ENCODE results near the gene TANGO2.

TANGO2 gene

DNA sequence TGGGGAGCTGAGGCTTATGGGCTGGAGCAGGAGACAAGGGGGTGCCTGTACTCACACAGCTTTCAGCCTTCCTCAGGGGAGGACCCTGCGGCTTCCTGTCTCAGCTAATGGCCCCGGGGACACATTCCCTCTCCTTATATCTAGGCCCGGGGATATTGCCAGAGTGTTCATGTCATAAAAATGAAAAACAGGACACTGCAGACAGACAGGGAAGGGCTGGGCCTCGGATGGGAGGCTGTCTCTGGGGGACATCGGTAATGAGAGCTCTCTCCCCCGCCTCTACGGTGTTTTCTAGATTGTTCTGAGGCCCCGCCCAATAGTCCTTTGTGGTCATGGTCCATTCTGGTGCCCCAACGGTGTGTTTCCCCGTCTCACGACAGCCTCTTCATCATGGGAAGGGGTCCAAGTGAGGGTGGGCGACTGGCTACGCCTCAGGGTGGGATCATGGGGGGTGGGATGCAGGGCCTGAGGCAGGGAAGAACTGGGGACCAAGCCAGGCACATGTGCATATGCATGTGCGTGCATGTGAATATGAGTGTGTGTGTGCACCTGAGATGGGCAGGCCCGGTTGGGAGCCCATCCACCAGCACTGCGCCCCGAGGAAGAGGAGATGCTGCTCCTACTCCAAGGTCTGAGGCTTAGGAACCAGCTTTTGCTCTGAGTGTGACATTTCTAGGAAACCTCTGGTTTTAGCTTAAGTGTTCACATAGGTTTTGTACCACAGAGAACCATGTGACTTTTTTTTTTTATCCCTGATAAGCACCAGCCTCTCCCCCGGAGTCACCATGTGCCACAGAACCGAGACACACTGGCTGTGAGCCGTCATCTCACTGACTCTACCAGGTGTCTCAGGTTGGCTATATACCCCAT lies 9.6 kb upstream of the TANGO2 start:
- H3K4me2 ChIP-seq (ENCODE audit: insufficient read depth, low read length) = no peak overlapping the region
- peaks cover 11% of the 10 kb centered on the region for H4K20me1 ChIP-seq (ENCODE audit: insufficient read depth, low read length)
- TF ChIP-seq EZH2 (IDR thresholded peaks at IDR 0.05; ENCODE audit: borderline replicate concordance, low read depth, low read length, severe bottlenecking) = no peak
- TF ChIP-seq, protein P1, sequence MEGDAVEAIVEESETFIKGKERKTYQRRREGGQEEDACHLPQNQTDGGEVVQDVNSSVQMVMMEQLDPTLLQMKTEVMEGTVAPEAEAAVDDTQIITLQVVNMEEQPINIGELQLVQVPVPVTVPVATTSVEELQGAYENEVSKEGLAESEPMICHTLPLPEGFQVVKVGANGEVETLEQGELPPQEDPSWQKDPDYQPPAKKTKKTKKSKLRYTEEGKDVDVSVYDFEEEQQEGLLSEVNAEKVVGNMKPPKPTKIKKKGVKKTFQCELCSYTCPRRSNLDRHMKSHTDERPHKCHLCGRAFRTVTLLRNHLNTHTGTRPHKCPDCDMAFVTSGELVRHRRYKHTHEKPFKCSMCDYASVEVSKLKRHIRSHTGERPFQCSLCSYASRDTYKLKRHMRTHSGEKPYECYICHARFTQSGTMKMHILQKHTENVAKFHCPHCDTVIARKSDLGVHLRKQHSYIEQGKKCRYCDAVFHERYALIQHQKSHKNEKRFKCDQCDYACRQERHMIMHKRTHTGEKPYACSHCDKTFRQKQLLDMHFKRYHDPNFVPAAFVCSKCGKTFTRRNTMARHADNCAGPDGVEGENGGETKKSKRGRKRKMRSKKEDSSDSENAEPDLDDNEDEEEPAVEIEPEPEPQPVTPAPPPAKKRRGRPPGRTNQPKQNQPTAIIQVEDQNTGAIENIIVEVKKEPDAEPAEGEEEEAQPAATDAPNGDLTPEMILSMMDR (IDR thresholded peaks at IDR 0.05; ENCODE audit: borderline replicate concordance, extremely low read depth, low read length, poor library complexity, severe bottlenecking) = no peak

DNA sequence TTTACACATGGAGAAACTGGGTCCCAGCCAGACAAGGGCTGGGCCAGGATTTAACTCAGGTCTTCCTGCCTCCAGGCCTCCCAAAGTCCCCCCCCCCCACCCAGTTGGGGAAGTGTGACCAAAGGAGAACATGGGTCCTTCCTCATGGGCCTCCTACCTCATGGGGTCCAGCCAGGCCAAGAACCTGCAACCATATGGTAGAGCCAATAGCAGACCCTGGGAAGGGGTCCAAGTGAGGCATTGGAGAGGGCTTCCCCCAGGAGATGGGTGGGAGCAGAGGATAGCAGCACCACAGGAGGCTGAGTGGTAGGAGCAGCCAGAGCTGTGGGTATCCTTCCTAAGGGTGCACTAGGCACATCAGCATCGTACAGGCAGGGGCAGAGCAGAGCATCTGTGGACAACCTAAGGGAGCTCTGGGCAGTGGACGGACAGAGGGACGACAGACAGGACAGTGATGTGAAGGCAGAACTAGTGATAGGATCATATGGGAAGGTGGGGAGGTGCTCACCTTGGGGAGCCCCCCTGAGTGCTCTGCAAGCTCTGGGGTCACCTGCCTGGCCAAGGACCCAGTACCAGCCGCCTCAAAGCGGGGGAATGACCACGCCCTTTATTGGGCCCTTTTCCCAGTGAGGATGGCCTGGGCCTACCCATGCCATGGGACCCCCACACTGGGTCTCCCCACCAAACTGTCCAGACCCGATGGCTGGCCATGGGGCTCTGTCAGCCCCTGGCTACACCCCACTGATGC lies 8.7 kb upstream of the TANGO2 start:
- H3K27me3 ChIP-seq (ENCODE audit: insufficient read depth, low read length, poor library complexity) = no peaks in the 10 kb centered on the region
- peaks cover 11% of the 10 kb centered on the region for H4K20me1 ChIP-seq (ENCODE audit: insufficient read depth, low read length)
- H3K36me3 ChIP-seq (ENCODE audit: insufficient read depth, low read length) = no peaks in the 10 kb centered on the region
- H3K4me1 ChIP-seq (ENCODE audit: insufficient read depth, low read length) = peaks cover 12% of the 10 kb centered on the region
- ATAC-seq (ENCODE audit: insufficient read depth, low read depth) (no peak), DNase-seq (no peak)
- H3K4me3 ChIP-seq (ENCODE audit: low read depth in 1 of 2, low read length in 2 of 2) = no peak overlapping the region
- TF ChIP-seq, protein P1 (IDR thresholded peaks at IDR 0.05; ENCODE audit: borderline replicate concordance, extremely low read depth, low read length, poor library complexity, severe bottlenecking) = no peak
- TF ChIP-seq EZH2 (IDR thresholded peaks at IDR 0.05; ENCODE audit: borderline replicate concordance, low read depth, low read length, severe bottlenecking) = no peak
- H3K79me2 ChIP-seq (ENCODE audit: insufficient read depth, low read length) = no peaks in the 10 kb centered on the region
- no peak overlapping the region for H2AFZ ChIP-seq (ENCODE audit: low read depth, low read length)
- no peaks in the 10 kb centered on the region for H3K9me3 ChIP-seq (ENCODE audit: insufficient read depth, low read length, severe bottlenecking)
- H3K4me2 ChIP-seq (ENCODE audit: insufficient read depth, low read length) = no peak overlapping the region
- H3K9ac ChIP-seq (ENCODE audit: low read depth, low read length) = no peak overlapping the region
- H3K27ac ChIP-seq (ENCODE audit: low read length) = no peak overlapping the region

More for the DNA sequence above, 9.6 kb upstream of the TANGO2 start:
- H3K27me3 ChIP-seq (ENCODE audit: insufficient read depth, low read length, poor library complexity) = no peaks in the 10 kb centered on the region
- DNase-seq (no peak), ATAC-seq (ENCODE audit: insufficient read depth, low read depth) (no peak)
- H2AFZ ChIP-seq (ENCODE audit: low read depth, low read length) = no peak overlapping the region
- H3K36me3 ChIP-seq (ENCODE audit: insufficient read depth, low read length) = no peaks in the 10 kb centered on the region
- H3K27ac ChIP-seq (ENCODE audit: low read length) = no peak overlapping the region
- no peaks in the 10 kb centered on the region for H3K79me2 ChIP-seq (ENCODE audit: insufficient read depth, low read length)
- H3K9me3 ChIP-seq (ENCODE audit: insufficient read depth, low read length, severe bottlenecking) = no peaks in the 10 kb centered on the region
- no peak overlapping the region for H3K9ac ChIP-seq (ENCODE audit: low read depth, low read length)
- H3K4me3 ChIP-seq (ENCODE audit: low read depth in 1 of 2, low read length in 2 of 2) = no peak overlapping the region
- peaks cover 10% of the 10 kb centered on the region for H3K4me1 ChIP-seq (ENCODE audit: insufficient read depth, low read length)

GRCh38 chr22:20012741-20013331 lies 8.1 kb upstream of the TANGO2 start:
- Histone ChIP-seq H3K4me1 (ENCODE audit: insufficient read depth, low read length) (peaks cover 18% of the 10 kb centered on the region), H4K20me1 (ENCODE audit: insufficient read depth, low read length) (peaks cover 11% of the 10 kb centered on the region), H3K27me3 (ENCODE audit: insufficient read depth, low read length, poor library complexity) (no peaks in the 10 kb centered on the region), H3K9ac (ENCODE audit: low read depth, low read length) (no peak overlapping the region), H3K79me2 (ENCODE audit: insufficient read depth, low read length) (no peaks in the 10 kb centered on the region), H3K36me3 (ENCODE audit: insufficient read depth, low read length) (no peaks in the 10 kb centered on the region), H2AFZ (ENCODE audit: low read depth, low read length) (no peak overlapping the region), H3K9me3 (ENCODE audit: insufficient read depth, low read length, severe bottlenecking) (no peaks in the 10 kb centered on the region), H3K27ac (ENCODE audit: low read length) (no peak overlapping the region), H3K4me2 (ENCODE audit: insufficient read depth, low read length) (no peak overlapping the region), H3K4me3 (ENCODE audit: low read depth in 1 of 2, low read length in 2 of 2) (no peak overlapping the region)
- no peak for ATAC-seq (ENCODE audit: insufficient read depth, low read depth)
- TF ChIP-seq, protein P1 (IDR thresholded peaks at IDR 0.05; ENCODE audit: borderline replicate concordance, extremely low read depth, low read length, poor library complexity, severe bottlenecking) = no peak
- no peak for TF ChIP-seq EZH2 (IDR thresholded peaks at IDR 0.05; ENCODE audit: borderline replicate concordance, low read depth, low read length, severe bottlenecking)
- no peak for DNase-seq
